Measurements from ENCODE around the gene DCDC2C.

DNA sequence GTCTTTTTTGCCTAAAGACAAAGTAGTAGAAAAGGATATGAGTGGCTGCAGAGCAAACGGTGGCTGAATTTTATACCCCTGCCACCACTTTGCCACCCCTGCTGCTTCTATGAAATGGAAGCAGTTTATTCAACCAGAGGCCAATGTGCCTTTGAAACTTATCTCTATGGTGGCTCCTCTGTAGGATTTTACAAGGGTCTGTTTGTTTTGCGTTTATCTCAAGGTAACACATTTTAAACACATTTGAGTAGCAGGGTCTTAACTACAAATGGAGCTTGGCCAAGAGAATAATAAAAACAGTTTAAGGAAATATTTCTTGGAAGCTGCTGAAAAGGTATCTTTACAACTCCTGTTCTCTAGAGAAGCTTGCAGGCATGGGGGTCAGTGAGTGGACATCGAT lies 39.3 kb upstream of the DCDC2C start:
- TF ChIP-seq, protein P1, sequence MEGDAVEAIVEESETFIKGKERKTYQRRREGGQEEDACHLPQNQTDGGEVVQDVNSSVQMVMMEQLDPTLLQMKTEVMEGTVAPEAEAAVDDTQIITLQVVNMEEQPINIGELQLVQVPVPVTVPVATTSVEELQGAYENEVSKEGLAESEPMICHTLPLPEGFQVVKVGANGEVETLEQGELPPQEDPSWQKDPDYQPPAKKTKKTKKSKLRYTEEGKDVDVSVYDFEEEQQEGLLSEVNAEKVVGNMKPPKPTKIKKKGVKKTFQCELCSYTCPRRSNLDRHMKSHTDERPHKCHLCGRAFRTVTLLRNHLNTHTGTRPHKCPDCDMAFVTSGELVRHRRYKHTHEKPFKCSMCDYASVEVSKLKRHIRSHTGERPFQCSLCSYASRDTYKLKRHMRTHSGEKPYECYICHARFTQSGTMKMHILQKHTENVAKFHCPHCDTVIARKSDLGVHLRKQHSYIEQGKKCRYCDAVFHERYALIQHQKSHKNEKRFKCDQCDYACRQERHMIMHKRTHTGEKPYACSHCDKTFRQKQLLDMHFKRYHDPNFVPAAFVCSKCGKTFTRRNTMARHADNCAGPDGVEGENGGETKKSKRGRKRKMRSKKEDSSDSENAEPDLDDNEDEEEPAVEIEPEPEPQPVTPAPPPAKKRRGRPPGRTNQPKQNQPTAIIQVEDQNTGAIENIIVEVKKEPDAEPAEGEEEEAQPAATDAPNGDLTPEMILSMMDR (conservative IDR thresholded peaks at IDR 0.05; ENCODE audit: low read depth, low read length) = no peak
- no peak for TF ChIP-seq EZH2 (IDR thresholded peaks at IDR 0.05; ENCODE audit: low read length, unreplicated experiment)
